Stimulated activated naive CD4-positive, alpha-beta T cell (primary cell): Measurements from ENCODE around the gene GPR183.

ENCODE experiments used
- DNase-seq, 6 experiments: peaks; one replicate each; lab custom pipeline; 2025; lab: John Stamatoyannopoulos, UW

The GPR183 gene

DNA sequence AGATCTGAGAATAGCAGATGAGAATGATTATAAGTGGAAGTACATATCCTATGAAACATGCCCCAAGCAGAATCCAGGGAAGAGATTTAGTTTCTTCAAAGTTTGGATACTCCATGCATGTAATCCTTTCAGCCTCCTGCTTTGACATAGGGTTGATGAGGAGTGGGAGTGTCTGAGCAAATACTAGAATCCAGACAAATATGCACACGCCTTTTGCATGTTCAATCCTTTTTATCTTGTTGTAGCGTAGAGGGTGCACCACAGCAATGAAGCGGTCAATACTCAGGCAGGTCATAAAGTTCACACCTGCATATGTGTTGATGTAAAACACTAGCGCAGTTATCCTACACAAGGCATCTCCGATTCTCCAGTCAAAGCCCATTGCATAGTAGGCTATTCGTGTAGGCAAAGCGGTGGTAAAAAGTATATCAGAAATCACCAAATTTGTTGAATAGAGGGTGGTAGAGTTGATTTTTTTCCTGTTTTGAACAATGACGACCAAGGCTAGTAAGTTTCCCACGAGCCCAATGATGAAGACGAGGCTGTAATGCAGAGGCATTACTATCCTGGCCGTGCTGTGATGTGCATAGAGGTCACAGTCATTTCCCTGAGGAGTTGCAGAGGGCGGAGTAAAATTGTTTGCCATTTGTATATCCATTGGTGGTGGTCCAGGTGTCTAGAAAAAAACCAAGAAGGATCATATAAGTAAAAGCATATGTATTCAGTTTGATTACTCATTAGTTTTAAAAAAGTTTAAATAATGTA, 11.5 kb downstream of the GPR183 start:
- no peak for DNase-seq

DNA sequence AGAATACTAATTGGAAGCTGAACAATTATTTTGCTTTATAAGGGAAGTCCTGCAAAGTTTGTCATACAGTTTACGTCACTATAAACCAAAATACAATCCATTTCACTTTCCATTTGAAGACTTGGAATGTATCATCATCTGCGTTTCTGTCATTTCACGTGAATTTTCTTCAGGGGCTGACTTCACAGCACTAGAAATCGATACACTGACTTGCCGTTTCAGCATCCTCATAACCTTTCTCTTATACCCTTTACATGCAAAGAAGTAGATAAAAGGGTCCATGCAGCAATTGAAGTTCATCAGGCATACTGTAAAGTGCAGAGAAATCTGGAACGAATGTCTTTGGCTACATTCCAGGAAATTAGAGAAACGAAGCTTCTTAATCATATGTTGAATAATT, 12.2 kb downstream of the GPR183 start:
- DNase-seq = no peak

DNA sequence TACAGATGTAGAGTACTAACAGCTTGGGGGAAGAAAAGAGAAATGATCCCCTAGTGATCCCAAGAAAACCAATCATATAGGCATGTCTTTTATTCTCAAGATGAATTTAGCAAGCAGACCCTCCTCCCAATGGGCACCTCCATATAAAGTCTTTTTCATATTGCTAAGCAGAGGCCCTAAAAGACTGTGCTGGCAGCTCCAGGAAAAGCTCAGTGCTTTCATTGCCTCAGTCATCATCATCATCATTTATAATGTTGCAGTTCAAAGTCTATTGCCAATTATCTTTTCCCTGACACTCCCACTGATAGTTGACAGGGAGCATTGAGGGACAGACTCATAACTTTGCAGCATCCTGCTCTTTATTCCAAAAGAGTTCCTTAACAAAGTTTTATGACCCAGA, 13.0 kb downstream of the GPR183 start:
- no peak for DNase-seq

DNA sequence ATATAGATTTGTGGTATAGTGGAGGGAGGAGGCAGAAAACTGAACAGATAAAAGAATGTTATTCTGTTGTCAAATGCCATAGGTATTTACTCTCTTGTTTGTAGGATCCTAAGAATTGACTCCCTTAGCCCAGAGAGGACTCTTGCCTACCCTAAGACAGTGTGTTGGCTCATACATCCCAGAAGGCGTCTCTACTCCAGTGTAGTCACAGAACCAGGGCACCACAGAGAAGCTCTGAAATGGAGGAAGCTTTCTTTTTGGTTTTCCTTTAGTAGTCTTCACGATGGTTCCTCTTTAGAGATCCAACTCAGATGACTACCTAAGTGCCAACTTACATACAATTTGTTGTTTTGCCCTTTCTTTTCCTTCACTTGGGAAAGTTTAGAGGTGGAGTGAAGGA, 14.0 kb downstream of the GPR183 start:
- DNase-seq = no peak

DNA sequence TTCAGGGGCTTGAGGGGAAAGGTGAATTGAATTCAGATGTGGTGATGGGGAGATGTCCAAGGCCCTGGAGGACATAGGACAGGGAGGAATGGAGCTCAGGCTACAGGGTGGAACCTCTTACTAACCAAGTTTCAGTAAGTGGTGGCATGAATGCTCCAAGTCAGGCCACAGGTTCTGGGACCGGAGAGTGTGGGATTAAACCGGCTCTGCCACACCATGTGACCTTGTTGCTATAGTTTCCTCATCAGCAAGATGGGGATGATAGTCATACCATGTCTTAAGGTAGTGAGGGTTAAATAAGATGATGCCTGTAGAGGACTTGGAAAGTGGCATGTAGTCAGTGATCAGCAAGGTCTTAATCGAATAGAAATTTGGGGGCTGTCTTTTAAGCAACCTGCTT, 16.3 kb downstream of the GPR183 start:
- DNase-seq = no peak

DNA sequence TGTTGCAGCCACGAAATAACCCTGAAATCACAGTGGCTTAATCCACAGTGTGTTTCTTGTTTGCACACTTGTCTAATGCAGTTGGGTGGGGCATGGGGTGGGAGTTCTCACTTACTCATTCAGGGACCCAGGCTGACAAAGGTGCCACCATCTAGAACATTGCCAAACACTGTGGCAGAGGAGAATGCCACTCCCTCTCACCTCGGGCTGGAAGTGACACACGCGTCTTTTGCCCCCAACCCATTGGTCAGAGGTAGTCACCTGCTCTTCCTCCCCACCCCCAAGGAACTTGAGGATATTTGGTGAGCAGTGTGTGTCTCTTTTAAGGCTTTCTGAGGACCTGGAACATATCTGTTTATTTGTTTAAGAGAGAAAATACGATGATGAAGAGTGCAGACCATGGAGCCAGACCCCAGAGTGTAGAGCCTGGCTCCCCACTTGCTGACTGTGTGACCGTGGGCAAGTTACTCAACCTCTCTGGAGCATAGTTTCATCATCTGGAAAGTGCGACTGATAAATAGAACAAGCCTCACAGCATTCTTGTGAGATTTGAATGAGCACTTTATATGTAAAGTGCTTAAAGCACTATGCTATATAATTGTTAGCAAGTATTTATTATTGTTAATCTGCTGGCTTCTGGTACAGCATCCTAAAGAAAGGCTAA, 17.4 kb downstream of the GPR183 start:
- no peak for DNase-seq

DNA sequence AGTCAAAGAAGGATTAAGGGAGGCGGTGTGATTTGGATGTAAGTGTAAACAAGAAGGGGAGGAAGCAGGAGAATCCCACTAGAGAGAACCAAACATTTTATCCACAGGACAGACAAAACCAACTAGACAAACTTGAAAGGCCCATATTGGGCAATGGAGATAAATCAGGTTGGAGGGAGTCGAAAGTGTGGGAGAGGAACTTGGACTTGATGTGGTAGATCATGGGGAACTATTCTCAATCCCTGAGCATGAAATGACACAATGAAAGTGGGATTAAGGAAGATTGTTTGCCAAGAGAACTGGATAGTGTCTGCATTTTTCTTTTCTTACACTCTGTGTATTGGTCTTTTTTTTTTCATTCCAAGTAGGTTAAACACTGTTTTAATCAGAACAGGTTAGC, 17.9 kb downstream of the GPR183 start:
- no peak for DNase-seq

DNA sequence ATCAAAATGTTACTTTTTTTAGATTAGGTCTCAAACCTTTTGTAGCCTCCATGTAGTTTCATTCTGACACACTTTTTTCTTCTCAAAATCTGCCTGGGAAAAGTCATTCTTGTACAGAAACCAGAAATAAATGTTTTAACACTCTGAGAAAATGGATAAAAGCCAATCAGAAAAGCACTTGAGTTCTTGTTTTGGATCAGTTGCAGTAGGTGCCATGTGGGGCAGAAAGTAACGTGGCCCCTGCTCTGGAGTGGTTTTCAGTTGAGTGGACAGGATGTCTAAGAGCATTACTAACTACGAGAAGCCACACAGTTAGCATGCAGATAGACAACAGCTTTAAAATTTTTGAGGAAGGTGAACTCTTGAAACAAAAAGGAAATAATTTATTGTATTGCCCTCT, 19.1 kb downstream of the GPR183 start:
- DNase-seq = no peak

DNA sequence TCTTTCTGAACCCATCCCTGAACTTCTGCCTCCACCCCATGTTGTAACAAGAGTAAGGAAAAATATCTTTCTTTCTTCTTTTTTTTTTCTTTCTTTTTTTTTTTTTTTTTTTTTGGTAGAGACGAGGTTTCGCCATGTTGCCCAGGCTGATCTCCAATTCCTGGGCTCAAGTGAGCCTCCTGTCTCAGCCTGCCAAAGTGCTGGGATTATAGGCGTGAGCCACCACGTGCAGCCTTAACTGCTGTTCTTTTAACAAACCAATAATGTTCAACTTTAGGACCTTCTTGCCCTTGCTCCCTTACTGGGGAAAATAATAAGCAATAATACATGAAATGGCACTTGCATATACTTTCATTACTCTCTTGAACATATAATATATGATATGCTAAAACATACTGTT, 19.6 kb downstream of the GPR183 start:
- no peak for DNase-seq

DNA sequence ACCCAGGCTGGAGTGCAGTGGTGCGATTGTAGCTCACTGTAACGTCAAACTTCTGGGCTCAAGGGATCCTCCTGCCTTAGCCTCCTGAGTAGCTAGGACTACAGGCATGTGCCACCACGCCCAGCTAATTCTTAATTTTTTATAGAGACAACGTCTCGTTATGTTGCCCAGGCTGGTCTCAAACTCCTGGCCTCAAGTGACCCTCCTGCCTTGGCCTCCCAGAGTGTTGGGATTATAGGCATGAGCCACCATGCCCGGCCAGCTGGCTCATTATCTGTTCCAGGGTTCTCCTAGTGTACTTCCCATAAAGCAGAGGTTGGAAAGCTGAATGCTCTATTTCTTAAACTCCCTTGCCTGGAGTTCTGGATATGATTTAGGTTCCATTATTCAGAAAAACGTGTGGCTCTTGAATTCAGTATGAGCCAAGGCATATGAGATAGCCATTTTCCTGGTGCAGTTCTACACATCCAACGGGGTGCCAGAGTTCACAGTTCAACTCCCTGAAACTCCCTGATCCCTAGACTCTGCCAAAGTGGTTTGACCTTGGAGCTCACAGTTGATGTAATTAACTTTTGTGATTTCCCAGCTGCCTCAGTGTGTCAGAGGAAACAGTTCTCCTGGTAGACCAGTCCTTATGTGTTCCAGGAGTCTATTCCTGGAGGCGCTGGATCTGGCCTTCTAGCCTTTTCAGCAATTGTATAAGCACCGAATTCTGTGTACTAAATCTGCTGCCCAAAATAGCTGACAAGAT, 21.6 kb downstream of the GPR183 start:
- no peak for DNase-seq

DNA sequence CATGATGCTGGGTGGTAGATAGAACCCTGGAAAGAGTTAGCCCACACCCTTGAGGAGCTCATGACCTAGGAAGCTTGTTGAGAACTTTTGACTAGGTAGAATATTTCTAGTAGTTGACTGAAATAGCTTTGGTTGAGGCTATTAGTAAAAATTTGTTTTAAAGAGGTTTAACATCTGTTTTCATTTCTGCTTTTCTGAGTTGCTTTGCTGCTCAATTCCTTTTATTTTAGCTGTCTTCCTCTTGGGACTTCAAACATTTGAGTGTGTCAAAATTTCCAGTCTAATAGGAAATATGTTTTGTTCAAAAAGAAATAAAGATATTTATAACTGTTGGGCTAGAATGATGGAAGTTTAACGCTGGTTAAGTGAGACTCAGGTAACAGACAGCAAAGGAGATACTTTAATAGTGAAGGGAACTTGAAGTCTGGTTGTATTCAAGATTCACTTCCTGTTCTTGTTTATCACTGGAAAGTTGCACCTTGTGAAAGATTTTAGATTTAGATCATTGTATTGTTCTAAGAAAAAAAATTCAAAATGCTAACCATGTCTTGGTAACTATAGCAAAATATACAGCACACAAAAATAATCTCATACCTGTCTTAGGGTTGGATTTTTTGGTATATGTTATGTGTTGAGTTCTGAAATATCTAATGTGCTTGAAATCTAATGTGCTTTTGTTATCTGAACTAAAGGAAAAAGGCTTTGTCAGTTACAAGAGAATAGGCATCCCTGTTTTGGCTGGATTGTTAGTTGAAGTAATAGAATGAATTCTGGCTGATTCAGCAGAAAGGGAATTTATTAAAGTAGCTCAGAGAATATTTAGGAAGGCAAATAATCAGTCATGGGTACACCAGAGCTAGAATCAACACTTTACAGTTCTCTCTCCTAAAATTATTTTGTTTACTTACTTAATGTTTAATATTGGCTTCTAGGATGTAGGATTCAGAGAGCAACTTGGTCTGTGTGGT, 24.7 kb downstream of the GPR183 start:
- DNase-seq = peak in 3 of 6 experiments; percentile 61 to 72 (median 65)

DNA sequence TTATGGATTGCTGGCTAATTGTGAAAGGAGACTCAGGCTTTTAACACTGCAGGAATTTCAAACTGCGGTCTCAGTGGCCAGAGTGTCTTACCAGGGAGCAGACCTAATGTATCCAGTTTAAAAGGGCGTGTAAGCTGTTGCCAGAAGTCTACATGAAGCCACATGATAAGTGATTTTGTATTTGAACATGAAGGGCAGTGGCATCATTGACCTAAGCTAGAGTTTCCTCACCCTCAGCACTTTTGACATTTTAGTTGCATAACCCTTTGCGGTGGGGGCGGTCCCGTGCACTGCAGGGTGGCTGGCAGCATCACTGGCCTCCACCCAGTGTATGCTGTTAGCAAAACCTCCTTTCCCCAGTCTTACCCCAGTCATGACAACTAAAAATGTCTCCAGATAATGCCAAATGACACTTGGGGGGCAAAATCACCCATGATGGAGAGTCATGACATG, 25.4 kb downstream of the GPR183 start:
- peak; percentile 27 to 57 (median 46) for DNase-seq

DNA sequence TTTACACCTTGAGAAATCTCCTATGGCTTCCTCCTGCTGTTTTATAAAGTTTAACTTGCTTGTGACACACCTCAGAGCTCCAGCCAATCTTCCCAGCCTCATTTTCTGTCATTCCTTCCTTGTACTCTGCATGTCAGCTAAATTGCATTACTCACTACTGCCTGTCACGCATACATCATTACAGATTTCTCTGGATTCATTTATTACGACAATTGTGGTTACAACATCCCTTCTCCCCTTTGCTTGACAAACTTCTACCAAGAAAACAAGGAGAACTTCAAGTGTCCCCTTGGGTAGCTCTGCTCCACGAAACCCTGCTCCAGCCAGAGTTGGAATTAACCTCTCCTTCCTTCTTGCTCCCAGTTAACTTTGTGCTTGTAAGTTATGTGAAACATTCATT, 27.0 kb downstream of the GPR183 start:
- DNase-seq = no peak

DNA sequence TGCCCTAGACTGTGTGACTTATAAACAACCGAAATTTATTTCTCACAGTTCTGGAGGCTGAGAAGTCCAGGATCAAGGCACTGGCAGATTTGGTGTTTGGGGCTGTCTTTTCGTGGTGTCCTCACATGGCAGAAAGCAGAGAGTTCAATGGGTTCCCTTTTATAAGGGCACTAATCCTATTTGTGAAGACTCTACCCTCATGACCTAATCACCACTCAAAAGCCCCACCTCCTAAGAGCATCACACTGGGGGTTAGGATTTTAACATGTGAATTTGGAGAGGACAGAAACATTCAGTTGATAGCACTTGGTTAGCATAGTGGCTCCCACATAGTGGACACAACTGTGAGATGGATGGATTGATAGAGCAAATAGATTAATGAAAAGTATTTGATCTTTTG, 27.6 kb downstream of the GPR183 start:
- DNase-seq = no peak

DNA sequence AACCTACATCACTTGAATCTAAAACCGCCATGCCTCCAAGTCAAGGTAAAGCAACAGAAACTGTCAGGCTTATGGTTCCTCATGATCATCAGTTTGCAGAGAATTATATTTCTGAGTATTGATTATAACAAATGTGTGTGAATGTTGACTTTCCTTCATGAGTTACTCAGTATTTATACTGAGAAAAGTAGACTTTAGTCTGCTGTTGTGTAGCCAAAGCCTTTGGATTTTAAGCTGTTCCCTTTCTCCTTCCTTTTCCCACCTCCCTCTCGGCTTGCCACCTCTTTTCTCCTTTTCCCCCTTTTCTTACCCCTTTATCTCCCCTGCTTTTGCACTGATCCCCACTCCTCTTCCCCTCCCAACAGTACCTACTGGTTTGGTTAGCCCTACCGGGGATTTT, 28.4 kb downstream of the GPR183 start:
- no peak for DNase-seq

DNA sequence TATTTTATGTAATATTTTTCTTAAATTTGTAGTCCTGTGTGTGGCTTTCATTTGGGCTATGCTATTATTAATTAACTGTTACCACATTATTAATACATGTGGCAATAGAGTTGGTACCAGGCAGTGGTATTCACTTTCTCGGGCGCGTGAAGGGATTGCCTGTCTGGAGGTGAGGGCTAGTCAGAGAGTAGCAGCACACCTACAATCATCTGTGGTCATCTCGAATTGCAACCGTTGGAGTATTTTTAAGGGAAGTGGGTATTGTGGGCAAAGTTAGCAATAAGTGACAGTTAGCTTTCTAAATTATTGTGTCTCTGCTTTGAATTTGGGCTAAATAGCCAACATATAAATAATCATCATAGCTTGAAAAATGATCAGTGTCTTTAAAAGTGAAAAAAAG, 29.0 kb downstream of the GPR183 start:
- no peak for DNase-seq

DNA sequence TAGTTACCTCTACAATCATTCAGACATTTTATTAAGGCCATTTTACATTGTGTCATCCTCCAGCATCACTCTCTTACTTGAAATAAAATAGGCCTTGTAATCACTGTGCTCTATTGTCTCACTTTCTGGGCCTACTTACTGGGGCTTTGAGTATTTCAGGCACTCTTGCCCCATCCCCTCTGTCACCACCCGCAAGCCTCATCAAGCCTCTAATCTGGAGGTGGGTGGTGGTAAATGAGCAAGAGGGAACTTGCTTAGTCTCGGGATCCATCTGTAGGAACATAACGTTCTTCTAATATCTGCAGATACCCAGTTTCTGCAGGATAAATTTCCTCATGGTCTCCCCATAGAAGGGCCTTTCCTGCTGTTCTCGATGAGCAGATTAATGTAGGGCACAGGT, 29.6 kb downstream of the GPR183 start:
- DNase-seq = no peak

DNA sequence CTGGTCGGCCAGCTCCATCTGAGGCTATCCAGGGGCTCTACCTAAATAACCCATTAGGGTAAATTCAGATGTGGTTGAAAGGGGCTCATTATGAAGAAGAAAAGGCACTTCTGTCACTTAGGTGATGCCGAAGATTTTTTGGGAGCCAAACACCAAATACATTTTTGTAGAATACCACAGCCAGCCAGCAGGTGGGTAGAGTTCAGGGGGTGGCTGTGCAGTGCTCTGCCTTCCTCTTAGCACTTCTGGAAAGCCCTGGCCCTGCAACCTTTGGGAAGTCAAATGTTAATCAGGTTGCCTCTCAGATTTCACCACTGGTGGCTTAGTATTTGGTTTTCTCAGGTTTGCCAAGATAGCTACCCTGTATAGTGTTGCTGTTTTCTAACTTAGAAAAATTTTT, 30.5 kb downstream of the GPR183 start:
- DNase-seq = peak in 1 of 6 experiments; percentile 23

DNA sequence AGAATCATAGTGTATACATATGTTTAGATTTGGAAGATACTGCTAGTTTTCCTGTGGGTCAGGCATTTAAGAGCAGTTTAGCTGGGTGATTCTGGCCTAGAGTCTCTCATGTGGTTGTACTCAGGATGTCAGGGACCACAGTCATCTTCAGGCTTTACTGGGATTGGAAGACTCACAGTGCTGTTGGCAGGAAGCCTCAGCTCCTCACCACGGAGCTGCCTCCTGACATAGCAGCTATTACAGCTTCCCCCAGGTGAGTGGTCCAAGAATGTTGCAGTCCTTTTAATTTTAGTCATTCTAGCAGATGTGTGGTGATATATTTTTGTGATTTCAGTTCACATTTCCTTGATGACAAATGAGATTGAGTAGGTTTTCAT, 32.1 kb downstream of the GPR183 start:
- DNase-seq = peak in 2 of 6 experiments; percentile 15 to 29

DNA sequence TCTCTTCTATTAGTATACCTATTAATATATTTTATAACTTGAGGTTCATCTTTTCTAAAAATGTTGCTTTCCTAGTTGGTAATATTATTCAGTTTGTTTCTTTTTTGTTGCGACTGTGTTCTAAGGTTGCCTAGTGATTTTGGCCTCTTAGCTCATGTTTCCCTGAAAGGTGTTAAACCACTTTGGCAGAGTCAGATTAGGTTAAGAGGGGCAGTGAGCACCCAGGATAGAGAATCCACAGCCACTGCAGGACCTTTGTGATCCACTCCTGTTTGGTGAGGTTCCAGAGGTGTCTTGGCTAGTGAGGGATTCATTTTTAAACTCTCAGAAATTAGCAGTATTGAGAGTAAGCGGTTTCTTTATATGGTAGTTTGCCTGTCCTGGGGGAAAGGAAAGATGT, 34.1 kb downstream of the GPR183 start:
- DNase-seq = no peak

DNA sequence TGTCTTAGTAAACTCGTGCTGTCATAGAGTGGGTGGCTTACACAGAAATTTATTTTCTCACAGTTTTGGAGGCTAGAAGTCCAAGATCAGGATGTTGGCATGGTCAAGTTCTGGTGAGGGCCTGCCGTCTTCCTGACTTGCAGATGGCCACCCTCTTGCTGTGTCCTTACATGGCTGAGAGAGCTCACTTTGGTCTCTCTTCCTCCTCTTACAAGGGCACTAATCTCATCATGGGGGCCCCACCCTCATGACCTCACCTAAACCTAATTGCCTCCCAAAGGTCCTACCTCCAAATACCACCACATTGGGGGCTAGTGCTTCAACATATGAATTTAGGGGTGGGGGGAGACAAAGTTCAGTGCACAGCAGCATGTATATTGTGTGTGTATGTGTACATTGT, 34.7 kb downstream of the GPR183 start:
- no peak for DNase-seq

DNA sequence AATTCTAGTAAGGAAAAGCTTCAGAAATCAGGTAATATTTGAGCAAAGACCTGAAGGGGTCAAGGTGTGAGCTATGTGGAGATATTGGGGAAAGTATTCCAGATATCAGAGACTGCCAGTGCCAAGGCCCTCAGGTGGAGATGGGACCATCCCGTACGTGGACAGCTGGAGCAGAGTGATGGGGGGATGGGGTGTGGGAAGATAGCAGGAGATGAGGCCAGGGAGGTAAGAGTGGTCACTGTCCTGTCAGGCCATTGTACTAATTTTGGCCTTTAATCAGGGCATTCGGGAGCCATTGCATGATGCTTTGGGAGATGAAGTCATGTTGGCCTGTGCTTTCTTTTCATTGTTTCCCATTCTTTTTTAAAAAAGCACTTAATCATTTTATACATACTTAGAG, 36.0 kb downstream of the GPR183 start:
- no peak for DNase-seq
